ENCODE data around the gene LRRK1.

DNA sequence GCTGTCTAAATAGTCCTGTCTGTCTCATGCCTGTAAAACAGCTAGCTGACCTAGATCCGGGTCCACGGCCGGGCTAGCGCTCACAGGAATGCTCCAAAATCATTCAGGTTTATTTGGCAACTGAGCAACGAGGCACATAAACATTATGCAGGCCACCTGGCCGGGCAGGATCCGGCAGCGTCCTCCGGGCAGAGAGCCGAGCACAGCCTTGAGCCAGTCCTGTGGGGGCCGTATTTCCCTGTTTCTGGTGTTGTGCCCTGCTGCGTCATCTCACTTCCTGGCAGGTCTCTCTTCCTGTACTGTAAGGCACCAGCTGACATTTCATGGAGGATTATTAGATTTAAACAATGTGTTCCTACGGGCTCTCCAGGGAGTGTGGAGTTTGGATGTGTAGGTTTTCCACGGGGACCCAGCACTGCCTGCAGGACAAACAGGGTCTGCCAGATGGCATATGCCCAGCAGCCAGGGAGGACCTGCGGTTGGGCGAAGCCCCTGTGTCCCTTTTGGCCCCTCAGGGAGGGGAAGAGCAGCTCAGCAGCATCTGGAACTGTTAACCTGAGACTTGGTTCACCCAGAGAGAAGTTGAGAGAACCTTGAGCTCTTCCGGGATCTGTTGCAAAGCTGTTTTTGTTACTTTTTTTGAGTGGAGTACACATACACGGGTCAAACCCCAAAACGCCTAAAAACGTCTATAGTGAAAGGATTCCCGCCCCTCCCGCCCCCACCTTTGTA is 16.6 kb upstream of the LRRK1 start:
- TF ChIP-seq POLR2A (IDR thresholded peaks at IDR 0.05; ENCODE audit: low read depth, low read length) = no peak
- no peak for TF ChIP-seq TAF1 (IDR thresholded peaks at IDR 0.05; ENCODE audit: borderline replicate concordance, low read depth, low read length)
- TF ChIP-seq POLR2AphosphoS5 (IDR thresholded peaks at IDR 0.05; ENCODE audit: low read depth, low read length) = no peak
